GM12878 (cell line): Measurements from ENCODE around the gene MTM1. TPM values are rescaled to one million over a fixed set of nuclear protein-coding genes. Genes with fewer than 3 reads are reported as not detected.

Experiments
- ATAC-seq: fragments of 200-7000 bp; cut with Tn5 transposase; 3 replicates; pipeline ENCODE4 v1.9.1; 2020; ENCODE audit warnings: mild to moderate bottlenecking, moderate library complexity
- BruUV-seq: library from RNA; stranded (reverse); fragments of 400-500 nt; replicated peaks from 2 replicates; lab custom pipeline; 2021; lab: Mats Ljungman, UMichigan
- CTCF ChIA-PET: fragments of 300-600 bp; sonication (Branson Sonifier 250); formaldehyde crosslinking; extraction: SDS; loops from one replicate; lab custom pipeline; 2021; ENCODE audit warnings: inconsistent platforms; lab: Yijun Ruan, JAX
- POLR2A ChIA-PET: fragments of 350-600 bp; formaldehyde crosslinking; extraction: SDS; loops from one replicate; lab custom pipeline; 2021; ENCODE audit warnings: inconsistent platforms; lab: Charles Lee
- RAD21 ChIA-PET: fragments of 300-600 bp; sonication (Branson Sonifier 250); formaldehyde crosslinking; loops from one replicate; lab custom pipeline; 2023; ENCODE audit warnings: antibody characterized with exemption; ENCODE audit not compliant: unreplicated experiment; lab: Charles Lee
- SMC1A ChIA-PET: fragments of 300-600 bp; sonication (Branson Sonifier 250); formaldehyde crosslinking; loops from one replicate; lab custom pipeline; 2023; ENCODE audit not compliant: unreplicated experiment, uncharacterized antibody; lab: Charles Lee
- DNase-seq: peaks from one replicate; pipeline ENCODE4 v3.0.0-alpha.2; 2011; ENCODE audit warnings: low read depth, low spot score
- FAIRE-seq: peaks from 3 replicates; lab custom pipeline; 2011; peaks lifted over from hg19 to GRCh38; lab: Jason Lieb, UNC
- H2AFZ ChIP-seq: 2 replicates; pipeline ENCODE4 v1.6.0; 2011; ENCODE audit warnings: low read depth, low read length, control low read depth; ENCODE audit not compliant: control insufficient read depth
- H3K27ac ChIP-seq: 2 replicates; pipeline ENCODE4 v1.5.1; 2011; ENCODE audit warnings: control low read depth; ENCODE audit not compliant: control insufficient read depth, insufficient read depth
- H3K27me3 ChIP-seq, 2 experiments: replicated peaks in 1 of 2; 2 replicates each; pipeline versions ENCODE4 v1.6.0 to v1.6.1; 2011; ENCODE audit warnings: low read length in 1 of 2; ENCODE audit not compliant: control insufficient read depth in 2 of 2, insufficient read depth in 2 of 2
- H3K36me3 ChIP-seq, 2 experiments: 2 replicates each; pipeline ENCODE4 v1.5.1; 2011; ENCODE audit warnings: low read length in 1 of 2; ENCODE audit not compliant: control insufficient read depth in 2 of 2, insufficient read depth in 2 of 2
- H3K4me1 ChIP-seq: 2 replicates; pipeline ENCODE4 v1.6.1; 2011; ENCODE audit warnings: mild to moderate bottlenecking, low read length, moderate library complexity, mixed read lengths; ENCODE audit not compliant: control insufficient read depth, insufficient read depth
- H3K4me2 ChIP-seq: 2 replicates; pipeline ENCODE4 v1.6.0; 2011; ENCODE audit warnings: control low read depth; ENCODE audit not compliant: control insufficient read depth, insufficient read depth
- H3K4me3 ChIP-seq: fragments of 200-600 bp; sonication (generic); 2 replicates; pipeline ENCODE4 v1.5.1; 2016
- H3K79me2 ChIP-seq: 2 replicates; pipeline ENCODE4 v1.6.0; 2011; ENCODE audit warnings: low read length; ENCODE audit not compliant: control insufficient read depth, insufficient read depth
- H3K9ac ChIP-seq: 2 replicates; pipeline ENCODE4 v1.8.0; 2011; ENCODE audit warnings: low read length, control low read depth, mixed read lengths; ENCODE audit not compliant: control insufficient read depth, insufficient read depth
- H3K9me3 ChIP-seq: replicated peaks from 3 replicates; pipeline ENCODE4 v1.5.1; 2011; ENCODE audit warnings: mild to moderate bottlenecking, low read length; ENCODE audit not compliant: control insufficient read depth, insufficient read depth
- H4K20me1 ChIP-seq: 2 replicates; pipeline ENCODE4 v1.6.0; 2011; ENCODE audit not compliant: control insufficient read depth, insufficient read depth
- ESRRA ChIP-seq: IDR thresholded peaks from 2 replicates; pipeline ENCODE4 v1.6.1; 2012; ENCODE audit warnings: mild to moderate bottlenecking, low read length, improper control_type of control experiment
- SMARCA5 ChIP-seq: fragments of 450-650 bp; IDR thresholded peaks from 2 replicates; pipeline ENCODE4 v1.6.1; 2017; ENCODE audit warnings: mild to moderate bottlenecking
- ZNF207 ChIP-seq: fragments of 450-650 bp; IDR thresholded peaks from 2 replicates; pipeline ENCODE4 v1.6.1; 2014; ENCODE audit warnings: antibody characterized with exemption, mild to moderate bottlenecking, borderline replicate concordance
- WGBS: methylation state at CpG from one replicate; pipeline ENCODE4 v1.1.6; 2016; ENCODE audit warnings: low lambda C conversion rate; ENCODE audit not compliant: insufficient replicate concordance, insufficient coverage; ENCODE audit errors: missing lambda C conversion rate; 5-methylcytosine and 5-hydroxymethylcytosine counted together
- in situ Hi-C: fragments of 300-500 bp; cut with MboI; formaldehyde crosslinking; loops from 9 replicates; pipeline ENCODE4 v1.14.3; 2018; ENCODE audit warnings: mixed read lengths
- intact Hi-C: fragments of 100-400 bp; cut with micrococcal nuclease; formaldehyde crosslinking; loops from one replicate; pipeline ENCODE4 v1.14.2; 2022; ENCODE audit not compliant: unreplicated experiment
- polyA plus RNA-seq, 11 experiments: library from polyadenylated mRNA; depleted of rRNA in 4 of 11; unstranded in 6 of 11; stranded (reverse) in 5 of 11; fragments of >200 nt; fragmentation: Nextera tagmentation in 4 of 11; fragmentation: Illumina TruSeq in 1 of 11; extraction: Ambion mirVana in 4 of 11; extraction: Trizol in 1 of 11; gene quantifications; 1 replicate in 1 of 11; 2 replicates in 10 of 11; pipeline versions ENCODE4 v1.2.1 to v1.2.3, GENCODE V29; 2011 to 2016; ENCODE audit warnings: inconsistent platforms in 2 of 11, missing spikeins in 2 of 11, low read depth in 1 of 11
- total RNA-seq, 4 experiments: library from RNA; depleted of rRNA in 3 of 4; stranded (reverse); fragments of >200 nt in 3 of 4; fragmentation: Illumina TruSeq in 1 of 4; extraction: Trizol in 1 of 4; gene quantifications; 2 replicates each; pipeline versions ENCODE4 v1.2.1 to v1.2.3, GENCODE V29; 2013 to 2021
- TF ChIP-seq, protein P1 (sequence below): fragments of 450-650 bp; formaldehyde crosslinking; IDR thresholded peaks from 2 replicates; pipeline ENCODE4 v1.5.0; 2022; ENCODE audit warnings: mild to moderate bottlenecking, missing genetic modification characterization
- TF ChIP-seq, protein P2 (sequence below): fragments of 450-650 bp; IDR thresholded peaks from 2 replicates; pipeline ENCODE4 v1.6.1; 2018; ENCODE audit warnings: mild to moderate bottlenecking, low read depth, moderate library complexity; ENCODE audit not compliant: partially characterized antibody
- TF ChIP-seq, protein P3 (sequence below): fragments of 450-650 bp; conservative IDR thresholded peaks from 2 replicates; pipeline ENCODE4 v1.6.1; 2017; ENCODE audit warnings: mild to moderate bottlenecking, moderate library complexity
- TF ChIP-seq, protein P4 (sequence below): fragments of 450-650 bp; formaldehyde crosslinking; IDR thresholded peaks from 2 replicates; pipeline ENCODE4 v1.4.0; 2022; ENCODE audit warnings: mild to moderate bottlenecking, moderate library complexity

The MTM1 gene
- total and polyA plus RNA-seq, 10 of the 15 experiments (the other 5 are each of a cell fraction or from before 2014, with no cell fraction given): 3.9 to 13.3 (median 8.4) TPM

DNA sequence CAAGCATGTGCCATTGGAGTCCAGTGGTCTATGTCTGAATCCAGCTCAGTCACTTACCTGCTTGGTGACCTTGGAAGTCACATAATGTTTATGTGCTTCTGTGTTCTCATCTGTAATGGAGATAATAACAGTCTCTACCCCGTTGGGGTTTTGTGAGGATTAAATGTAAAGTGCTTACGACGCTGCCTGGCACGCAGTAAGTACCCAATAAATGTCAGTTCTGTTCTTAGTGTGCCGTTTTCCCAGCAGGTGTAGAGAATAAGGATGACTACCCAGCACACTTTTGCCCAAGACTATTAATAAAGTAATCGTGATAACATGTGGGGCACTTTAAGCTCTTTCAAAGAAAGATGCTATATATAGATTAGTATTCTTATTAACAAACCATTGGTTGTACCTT is 56.7 kb downstream of the MTM1 start (continued):
- TF ChIP-seq, protein P1, sequence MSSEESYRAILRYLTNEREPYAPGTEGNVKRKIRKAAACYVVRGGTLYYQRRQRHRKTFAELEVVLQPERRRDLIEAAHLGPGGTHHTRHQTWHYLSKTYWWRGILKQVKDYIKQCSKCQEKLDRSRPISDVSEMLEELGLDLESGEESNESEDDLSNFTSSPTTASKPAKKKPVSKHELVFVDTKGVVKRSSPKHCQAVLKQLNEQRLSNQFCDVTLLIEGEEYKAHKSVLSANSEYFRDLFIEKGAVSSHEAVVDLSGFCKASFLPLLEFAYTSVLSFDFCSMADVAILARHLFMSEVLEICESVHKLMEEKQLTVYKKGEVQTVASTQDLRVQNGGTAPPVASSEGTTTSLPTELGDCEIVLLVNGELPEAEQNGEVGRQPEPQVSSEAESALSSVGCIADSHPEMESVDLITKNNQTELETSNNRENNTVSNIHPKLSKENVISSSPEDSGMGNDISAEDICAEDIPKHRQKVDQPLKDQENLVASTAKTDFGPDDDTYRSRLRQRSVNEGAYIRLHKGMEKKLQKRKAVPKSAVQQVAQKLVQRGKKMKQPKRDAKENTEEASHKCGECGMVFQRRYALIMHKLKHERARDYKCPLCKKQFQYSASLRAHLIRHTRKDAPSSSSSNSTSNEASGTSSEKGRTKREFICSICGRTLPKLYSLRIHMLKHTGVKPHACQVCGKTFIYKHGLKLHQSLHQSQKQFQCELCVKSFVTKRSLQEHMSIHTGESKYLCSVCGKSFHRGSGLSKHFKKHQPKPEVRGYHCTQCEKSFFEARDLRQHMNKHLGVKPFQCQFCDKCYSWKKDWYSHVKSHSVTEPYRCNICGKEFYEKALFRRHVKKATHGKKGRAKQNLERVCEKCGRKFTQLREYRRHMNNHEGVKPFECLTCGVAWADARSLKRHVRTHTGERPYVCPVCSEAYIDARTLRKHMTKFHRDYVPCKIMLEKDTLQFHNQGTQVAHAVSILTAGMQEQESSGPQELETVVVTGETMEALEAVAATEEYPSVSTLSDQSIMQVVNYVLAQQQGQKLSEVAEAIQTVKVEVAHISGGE (CRISPR knock-in tag): no peak
- no peak for TF ChIP-seq SMARCA5

DNA sequence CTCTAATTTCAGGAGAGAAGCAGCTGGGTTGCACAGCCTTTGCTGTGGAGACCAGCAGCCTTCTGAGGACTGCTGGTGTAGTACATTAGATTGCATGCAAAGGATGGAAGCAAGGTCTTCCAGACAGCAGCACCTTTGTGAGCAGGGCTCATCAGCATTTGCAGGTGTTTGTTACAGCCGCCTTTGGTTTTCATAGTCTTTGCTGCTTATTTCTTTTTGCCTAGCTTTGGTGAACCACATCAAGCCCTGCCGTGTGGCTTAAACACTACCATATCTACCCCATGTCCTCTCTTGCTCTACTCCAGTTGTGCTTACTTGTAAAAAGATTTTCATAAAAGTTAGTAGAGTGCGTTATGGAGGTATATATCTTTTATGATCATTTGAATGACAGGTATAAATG is 57.5 kb downstream of the MTM1 start:
- CTCF ChIA-PET: no interaction called here
- Histone ChIP-seq H4K20me1 (no peaks in the 10 kb centered on the region), H3K27me3 (no peaks in the 10 kb centered on the region), H3K4me1 (no peaks in the 10 kb centered on the region), H3K4me2 (no peak overlapping the region), H3K79me2 (no peaks in the 10 kb centered on the region), H3K36me3 (no peaks in the 10 kb centered on the region), H3K27ac (no peak overlapping the region), H3K9me3 (no peaks in the 10 kb centered on the region), H3K9ac (no peak overlapping the region), H2AFZ (no peak overlapping the region), H3K4me3 (no peak overlapping the region)
- no peak for DNase-seq
- SMC1A ChIA-PET: no interaction called here
- BruUV-seq: no TSS peak
- WGBS: 95% methylated on average over 3 of the region's 3 CpGs
- no peak for FAIRE-seq
- intact Hi-C loops: no loop called here
- RAD21 ChIA-PET: no interaction called here
- POLR2A ChIA-PET: no interaction called here
- no peak for ATAC-seq
- in situ Hi-C loops: no loop called here
- TF ChIP-seq ESRRA: no peak
- TF ChIP-seq, protein P2, sequence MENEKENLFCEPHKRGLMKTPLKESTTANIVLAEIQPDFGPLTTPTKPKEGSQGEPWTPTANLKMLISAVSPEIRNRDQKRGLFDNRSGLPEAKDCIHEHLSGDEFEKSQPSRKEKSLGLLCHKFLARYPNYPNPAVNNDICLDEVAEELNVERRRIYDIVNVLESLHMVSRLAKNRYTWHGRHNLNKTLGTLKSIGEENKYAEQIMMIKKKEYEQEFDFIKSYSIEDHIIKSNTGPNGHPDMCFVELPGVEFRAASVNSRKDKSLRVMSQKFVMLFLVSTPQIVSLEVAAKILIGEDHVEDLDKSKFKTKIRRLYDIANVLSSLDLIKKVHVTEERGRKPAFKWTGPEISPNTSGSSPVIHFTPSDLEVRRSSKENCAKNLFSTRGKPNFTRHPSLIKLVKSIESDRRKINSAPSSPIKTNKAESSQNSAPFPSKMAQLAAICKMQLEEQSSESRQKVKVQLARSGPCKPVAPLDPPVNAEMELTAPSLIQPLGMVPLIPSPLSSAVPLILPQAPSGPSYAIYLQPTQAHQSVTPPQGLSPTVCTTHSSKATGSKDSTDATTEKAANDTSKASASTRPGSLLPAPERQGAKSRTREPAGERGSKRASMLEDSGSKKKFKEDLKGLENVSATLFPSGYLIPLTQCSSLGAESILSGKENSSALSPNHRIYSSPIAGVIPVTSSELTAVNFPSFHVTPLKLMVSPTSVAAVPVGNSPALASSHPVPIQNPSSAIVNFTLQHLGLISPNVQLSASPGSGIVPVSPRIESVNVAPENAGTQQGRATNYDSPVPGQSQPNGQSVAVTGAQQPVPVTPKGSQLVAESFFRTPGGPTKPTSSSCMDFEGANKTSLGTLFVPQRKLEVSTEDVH: no peak
- no peak for TF ChIP-seq ZNF207
- TF ChIP-seq, protein P3, sequence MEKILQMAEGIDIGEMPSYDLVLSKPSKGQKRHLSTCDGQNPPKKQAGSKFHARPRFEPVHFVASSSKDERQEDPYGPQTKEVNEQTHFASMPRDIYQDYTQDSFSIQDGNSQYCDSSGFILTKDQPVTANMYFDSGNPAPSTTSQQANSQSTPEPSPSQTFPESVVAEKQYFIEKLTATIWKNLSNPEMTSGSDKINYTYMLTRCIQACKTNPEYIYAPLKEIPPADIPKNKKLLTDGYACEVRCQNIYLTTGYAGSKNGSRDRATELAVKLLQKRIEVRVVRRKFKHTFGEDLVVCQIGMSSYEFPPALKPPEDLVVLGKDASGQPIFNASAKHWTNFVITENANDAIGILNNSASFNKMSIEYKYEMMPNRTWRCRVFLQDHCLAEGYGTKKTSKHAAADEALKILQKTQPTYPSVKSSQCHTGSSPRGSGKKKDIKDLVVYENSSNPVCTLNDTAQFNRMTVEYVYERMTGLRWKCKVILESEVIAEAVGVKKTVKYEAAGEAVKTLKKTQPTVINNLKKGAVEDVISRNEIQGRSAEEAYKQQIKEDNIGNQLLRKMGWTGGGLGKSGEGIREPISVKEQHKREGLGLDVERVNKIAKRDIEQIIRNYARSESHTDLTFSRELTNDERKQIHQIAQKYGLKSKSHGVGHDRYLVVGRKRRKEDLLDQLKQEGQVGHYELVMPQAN: no peak
- TF ChIP-seq, protein P4, sequence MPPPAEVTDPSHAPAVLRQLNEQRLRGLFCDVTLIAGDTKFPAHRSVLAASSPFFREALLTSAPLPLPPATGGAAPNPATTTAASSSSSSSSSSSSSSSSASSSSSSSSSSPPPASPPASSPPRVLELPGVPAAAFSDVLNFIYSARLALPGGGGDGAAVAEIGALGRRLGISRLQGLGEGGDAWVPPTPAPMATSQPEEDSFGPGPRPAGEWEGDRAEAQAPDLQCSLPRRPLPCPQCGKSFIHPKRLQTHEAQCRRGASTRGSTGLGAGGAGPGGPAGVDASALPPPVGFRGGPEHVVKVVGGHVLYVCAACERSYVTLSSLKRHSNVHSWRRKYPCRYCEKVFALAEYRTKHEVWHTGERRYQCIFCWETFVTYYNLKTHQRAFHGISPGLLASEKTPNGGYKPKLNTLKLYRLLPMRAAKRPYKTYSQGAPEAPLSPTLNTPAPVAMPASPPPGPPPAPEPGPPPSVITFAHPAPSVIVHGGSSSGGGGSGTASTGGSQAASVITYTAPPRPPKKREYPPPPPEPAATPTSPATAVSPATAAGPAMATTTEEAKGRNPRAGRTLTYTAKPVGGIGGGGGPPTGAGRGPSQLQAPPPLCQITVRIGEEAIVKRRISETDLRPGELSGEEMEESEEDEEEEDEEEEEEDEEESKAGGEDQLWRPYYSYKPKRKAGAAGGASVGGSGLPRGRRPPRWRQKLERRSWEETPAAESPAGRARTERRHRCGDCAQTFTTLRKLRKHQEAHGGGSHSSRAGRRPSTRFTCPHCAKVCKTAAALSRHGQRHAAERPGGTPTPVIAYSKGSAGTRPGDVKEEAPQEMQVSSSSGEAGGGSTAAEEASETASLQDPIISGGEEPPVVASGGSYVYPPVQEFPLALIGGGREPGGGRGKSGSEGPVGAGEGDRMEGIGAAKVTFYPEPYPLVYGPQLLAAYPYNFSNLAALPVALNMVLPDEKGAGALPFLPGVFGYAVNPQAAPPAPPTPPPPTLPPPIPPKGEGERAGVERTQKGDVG (CRISPR knock-in tag): no peak
